Measurements from ENCODE around the gene ATAD3A.
"Not testable (repeated sequence)": the region's sequence is repeated elsewhere in the genome, so short reads cannot be mapped to it uniquely, and the experiment has no call there.

Gene ATAD3A

GRCh38 chr1:1511533-1512285, at the start of gene ATAD3A:
Gene ATAD3A, plus strand, starts transcription at chr1:1512162. Its CDS starts 107 bp downstream, at chr1:1512269.
- peak; percentile 87 for DNase-seq

- no peak for DNase-seq
Measured at GRCh38 chr1:1462318-1462966, 49.5 kb upstream of the ATAD3A start.

- no peak for DNase-seq
Measured at GRCh38 chr1:1463312-1463711, 48.6 kb upstream of the ATAD3A start.

GRCh38 chr1:1468196-1468985, 43.6 kb upstream of the ATAD3A start:
- not testable (repeated sequence) for DNase-seq

- no peak for DNase-seq
Measured at GRCh38 chr1:1470626-1471388, 41.2 kb upstream of the ATAD3A start.

GRCh38 chr1:1471389-1472052, 40.4 kb upstream of the ATAD3A start, which contains the start of gene ATAD3B:
Gene ATAD3B, plus strand, starts transcription at chr1:1471765. Its CDS starts 120 bp downstream, at chr1:1471885.
- DNase-seq, result peak; percentile 87

- DNase-seq, result not testable (repeated sequence)
Measured at GRCh38 chr1:1472053-1472876, 39.7 kb upstream of the ATAD3A start.

GRCh38 chr1:1476011-1476410, 36.0 kb upstream of the ATAD3A start:
- not testable (repeated sequence) for DNase-seq

GRCh38 chr1:1477206-1477605, 34.8 kb upstream of the ATAD3A start:
- no peak for DNase-seq

- no peak for DNase-seq
Measured at GRCh38 chr1:1479547-1480487, 32.1 kb upstream of the ATAD3A start.

- not testable (repeated sequence) for DNase-seq
Measured at GRCh38 chr1:1480488-1480867, 31.5 kb upstream of the ATAD3A start.

- DNase-seq, result not testable (repeated sequence)
Measured at GRCh38 chr1:1481811-1482210, 30.2 kb upstream of the ATAD3A start.

- no peak for DNase-seq
Measured at GRCh38 chr1:1482856-1483255, 29.1 kb upstream of the ATAD3A start.

- no peak for DNase-seq
Measured at GRCh38 chr1:1483714-1484113, 28.2 kb upstream of the ATAD3A start.

- not testable (repeated sequence) for DNase-seq
Measured at GRCh38 chr1:1484976-1485750, 26.8 kb upstream of the ATAD3A start.

GRCh38 chr1:1485755-1486317, 26.1 kb upstream of the ATAD3A start:
- DNase-seq, result not testable (repeated sequence)

GRCh38 chr1:1487701-1488100, 24.3 kb upstream of the ATAD3A start:
- DNase-seq, result no peak

GRCh38 chr1:1489231-1489630, 22.7 kb upstream of the ATAD3A start:
- no peak for DNase-seq

- DNase-seq, result no peak
Measured at GRCh38 chr1:1489861-1490260, 22.1 kb upstream of the ATAD3A start.
